ENCODE results near the gene TFF3. TPM values are rescaled to one million over a fixed set of nuclear protein-coding genes. Genes with fewer than 3 reads are reported as not detected.

Gene TFF3
- total RNA-seq, 4 donors from 2014 or later: 1.9 to 8.0 (median 5.5) TPM; not detected in 1

GRCh38 chr21:42272109-42272962 is 42.9 kb downstream of the TFF3 start:
- H3K27ac ChIP-seq: no peak overlapping the region
- no peak for TF ChIP-seq CTCF (IDR thresholded peaks at IDR 0.05)
- TF ChIP-seq EP300 (IDR thresholded peaks at IDR 0.05): no peak
- no peak for TF ChIP-seq POLR2A (IDR thresholded peaks at IDR 0.05)
- no peak for TF ChIP-seq POLR2AphosphoS5 (IDR thresholded peaks at IDR 0.05)
- no peaks in the 10 kb centered on the region for H3K9me3 ChIP-seq
- no peak for DNase-seq (ENCODE audit: low spot score in 2 of 2)
- H3K4me1 ChIP-seq: peaks cover 4% of the 10 kb centered on the region
- H3K36me3 ChIP-seq: peaks cover 50% of the 10 kb centered on the region
- no peak overlapping the region for H3K4me3 ChIP-seq
- 98% methylated on average over 8 of the region's 15 CpGs for WGBS
- H3K27me3 ChIP-seq: no peaks in the 10 kb centered on the region

DNA sequence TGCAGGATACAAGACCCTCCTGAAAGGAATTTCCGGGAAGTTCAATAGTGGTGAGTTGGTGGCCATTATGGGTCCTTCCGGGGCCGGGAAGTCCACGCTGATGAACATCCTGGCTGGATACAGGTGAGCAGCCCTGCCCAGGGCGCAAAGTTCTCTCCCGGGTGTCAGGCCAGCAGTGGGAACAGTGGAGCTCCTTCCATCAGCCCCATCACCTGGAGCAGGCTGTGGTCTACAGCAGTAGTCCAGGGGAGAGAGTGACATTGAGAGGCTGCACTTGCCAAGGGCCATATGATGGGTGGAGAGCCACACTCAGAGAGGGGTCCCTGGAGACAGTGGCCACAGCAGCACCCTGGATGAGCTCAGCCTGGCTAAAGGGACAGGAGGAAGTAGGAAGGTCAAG is 44.1 kb downstream of the TFF3 start:
- no peak overlapping the region for H3K27ac ChIP-seq
- no peak overlapping the region for H3K4me3 ChIP-seq
- H3K9me3 ChIP-seq: no peaks in the 10 kb centered on the region
- H3K36me3 ChIP-seq: peaks cover 40% of the 10 kb centered on the region
- H3K27me3 ChIP-seq: no peaks in the 10 kb centered on the region
- no peak for DNase-seq (ENCODE audit: low spot score in 2 of 2)
- 91% methylated on average over 6 of the region's 6 CpGs for WGBS
- peaks cover 4% of the 10 kb centered on the region for H3K4me1 ChIP-seq
- no peak for TF ChIP-seq POLR2AphosphoS5 (IDR thresholded peaks at IDR 0.05)

DNA sequence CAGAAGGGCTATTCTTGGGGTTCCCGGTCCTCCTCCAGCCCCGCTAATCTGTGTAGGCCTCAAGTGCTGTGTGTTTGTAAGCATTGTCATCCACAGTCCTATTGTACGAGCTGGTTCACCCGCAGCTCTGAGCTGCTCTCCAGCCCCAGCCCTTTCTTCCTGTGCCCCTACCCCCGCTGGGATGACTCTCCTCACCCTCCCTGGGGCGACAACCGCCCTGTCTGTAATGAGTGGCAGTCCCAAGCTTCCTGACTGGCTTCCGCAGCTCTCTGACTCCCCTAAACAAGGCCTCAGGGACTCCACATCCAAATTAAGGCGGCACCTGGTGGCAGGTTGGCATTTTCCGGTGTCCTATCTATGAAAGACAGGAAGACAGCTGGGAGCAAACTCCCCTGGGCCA is 45.8 kb downstream of the TFF3 start:
- no peak for DNase-seq (ENCODE audit: low spot score in 2 of 2)
- 73% methylated on average over 10 of the region's 10 CpGs for WGBS
- Histone ChIP-seq H3K27ac (no peak overlapping the region), H3K4me1 (peaks cover 13% of the 10 kb centered on the region), H3K36me3 (peaks cover 26% of the 10 kb centered on the region), H3K4me3 (no peak overlapping the region), H3K9me3 (no peaks in the 10 kb centered on the region), H3K27me3 (no peaks in the 10 kb centered on the region)
- TF ChIP-seq EP300 (IDR thresholded peaks at IDR 0.05): no peak
- TF ChIP-seq CTCF (IDR thresholded peaks at IDR 0.05): no peak
- TF ChIP-seq POLR2AphosphoS5 (IDR thresholded peaks at IDR 0.05): no peak
- TF ChIP-seq POLR2A (IDR thresholded peaks at IDR 0.05): no peak

GRCh38 chr21:42266971-42267556 is 48.1 kb downstream of the TFF3 start:
- H3K4me1 ChIP-seq: peaks cover 30% of the 10 kb centered on the region
- no peaks in the 10 kb centered on the region for H3K27me3 ChIP-seq
- H3K36me3 ChIP-seq: peaks cover 6% of the 10 kb centered on the region
- DNase-seq (ENCODE audit: low spot score in 2 of 2): no peak
- H3K4me3 ChIP-seq: no peak overlapping the region
- no peak for TF ChIP-seq POLR2AphosphoS5 (IDR thresholded peaks at IDR 0.05)
- no peak for TF ChIP-seq POLR2A (IDR thresholded peaks at IDR 0.05)
- no peak for TF ChIP-seq EP300 (IDR thresholded peaks at IDR 0.05)
- no peak for TF ChIP-seq CTCF (IDR thresholded peaks at IDR 0.05)
- H3K27ac ChIP-seq: no peak overlapping the region
- 74% methylated on average over 7 of the region's 7 CpGs for WGBS
- H3K9me3 ChIP-seq: no peaks in the 10 kb centered on the region

- no peak overlapping the region for H3K27ac ChIP-seq
- no peaks in the 10 kb centered on the region for H3K27me3 ChIP-seq
- H3K36me3 ChIP-seq: no peaks in the 10 kb centered on the region
- no peak overlapping the region for H3K4me3 ChIP-seq
- 69% methylated on average over 12 of the region's 12 CpGs for WGBS
- TF ChIP-seq EP300 (IDR thresholded peaks at IDR 0.05): no peak
- TF ChIP-seq CTCF (IDR thresholded peaks at IDR 0.05): no peak
- TF ChIP-seq POLR2AphosphoS5 (IDR thresholded peaks at IDR 0.05): no peak
- TF ChIP-seq POLR2A (IDR thresholded peaks at IDR 0.05): no peak
- DNase-seq (ENCODE audit: low spot score in 2 of 2): no peak
- H3K9me3 ChIP-seq: no peaks in the 10 kb centered on the region
- H3K4me1 ChIP-seq: peaks cover 30% of the 10 kb centered on the region
Measured at GRCh38 chr21:42265231-42265812, 49.9 kb downstream of the TFF3 start.

Data from suprapubic skin (tissue), 4 donors.